ENCODE measurements around the gene FCRL5.
"Not testable (repeated sequence)": the region's sequence is repeated elsewhere in the genome, so short reads cannot be mapped to it uniquely, and the experiment has no call there.

Gene FCRL5

DNA sequence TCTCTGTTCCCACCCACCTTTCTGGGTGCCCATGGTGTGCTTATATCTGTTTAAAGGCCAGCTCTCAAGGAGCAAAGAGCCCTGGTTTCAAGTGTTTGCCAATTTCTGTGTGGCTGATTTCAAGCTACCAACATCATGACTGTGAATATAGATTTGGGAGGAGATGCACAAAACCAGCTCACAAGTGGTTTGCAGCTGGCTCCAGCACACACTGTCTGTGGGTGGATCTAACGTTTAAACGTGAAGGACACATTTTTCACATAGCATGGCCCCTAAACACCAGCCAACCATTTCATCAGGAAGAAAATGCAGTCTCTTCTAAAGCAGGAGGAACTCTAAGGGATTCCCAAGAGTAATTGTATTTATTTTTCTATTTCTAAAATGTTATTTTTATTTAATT is 65.2 kb downstream of the FCRL5 start:
- no peak for DNase-seq

GRCh38 chr1:157486400-157486799 is 65.9 kb downstream of the FCRL5 start:
- not testable (repeated sequence) for DNase-seq

- DNase-seq = no peak
Observed at GRCh38 chr1:157485793-157486192, 66.5 kb downstream of the FCRL5 start.

DNA sequence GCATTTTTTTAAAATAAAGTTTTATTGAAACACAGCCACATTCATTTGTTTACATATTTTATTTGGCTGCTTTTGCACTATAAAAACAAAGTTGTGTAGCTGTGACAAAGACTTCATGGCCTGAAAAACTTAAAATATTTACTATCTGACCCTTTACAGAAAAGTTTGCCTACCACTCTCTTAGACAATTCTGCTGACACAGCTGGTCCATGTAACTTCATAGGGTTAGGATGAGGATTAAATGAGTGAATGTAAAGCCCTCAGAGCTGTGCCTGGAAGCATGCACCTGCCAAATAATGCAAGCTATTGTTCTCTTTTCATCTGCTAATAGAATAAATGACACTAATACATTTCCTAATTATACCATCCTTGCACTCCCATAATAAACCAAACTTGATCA is 67.7 kb downstream of the FCRL5 start:
- no peak for DNase-seq

DNA sequence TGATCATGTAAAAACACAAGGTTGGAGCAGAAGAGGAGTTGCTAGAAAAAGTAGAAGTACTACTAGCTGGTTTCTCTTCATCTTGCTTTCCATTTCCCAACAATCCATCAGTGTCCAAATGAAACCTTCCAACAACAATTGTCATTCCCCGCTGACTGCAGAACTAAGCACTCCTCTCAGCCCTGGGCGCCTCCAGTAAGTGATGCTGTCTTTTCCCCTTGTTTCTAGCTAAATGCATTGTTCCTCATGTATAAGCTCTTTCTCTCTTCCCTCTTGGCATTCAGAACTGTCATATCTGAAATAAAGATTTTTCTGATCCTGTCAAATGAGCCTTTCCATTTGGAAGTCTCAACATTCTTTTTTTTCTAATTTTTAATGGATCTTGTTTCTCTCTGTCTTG is 68.7 kb downstream of the FCRL5 start:
- no peak for DNase-seq

- DNase-seq = no peak
Observed at GRCh38 chr1:157482717-157483116, 69.6 kb downstream of the FCRL5 start.

- DNase-seq = no peak
Observed at GRCh38 chr1:157482174-157482573, 70.1 kb downstream of the FCRL5 start.

- no peak for DNase-seq
Observed at GRCh38 chr1:157478030-157478429, 74.3 kb downstream of the FCRL5 start.

GRCh38 chr1:157477419-157477818 is 74.9 kb downstream of the FCRL5 start:
- DNase-seq = no peak

DNA sequence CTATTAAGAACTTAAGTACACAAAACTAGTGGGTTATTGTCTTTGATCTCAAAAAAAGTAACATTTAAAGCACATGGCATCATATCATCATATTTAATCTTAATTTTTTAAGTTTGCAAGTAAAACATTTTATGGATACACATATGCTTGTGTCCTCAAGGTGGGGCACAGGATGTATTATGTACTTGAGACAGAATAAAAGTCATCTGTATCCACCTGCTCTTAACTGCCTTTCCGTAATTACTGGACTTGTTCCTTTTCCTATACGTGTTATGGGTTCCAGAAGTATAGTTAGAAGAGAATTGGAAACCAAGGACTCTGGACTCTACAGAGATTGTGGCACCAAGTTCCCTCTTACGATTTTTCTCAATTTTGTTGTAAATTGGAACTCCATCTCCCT is 79.4 kb downstream of the FCRL5 start:
- DNase-seq = no peak

DNA sequence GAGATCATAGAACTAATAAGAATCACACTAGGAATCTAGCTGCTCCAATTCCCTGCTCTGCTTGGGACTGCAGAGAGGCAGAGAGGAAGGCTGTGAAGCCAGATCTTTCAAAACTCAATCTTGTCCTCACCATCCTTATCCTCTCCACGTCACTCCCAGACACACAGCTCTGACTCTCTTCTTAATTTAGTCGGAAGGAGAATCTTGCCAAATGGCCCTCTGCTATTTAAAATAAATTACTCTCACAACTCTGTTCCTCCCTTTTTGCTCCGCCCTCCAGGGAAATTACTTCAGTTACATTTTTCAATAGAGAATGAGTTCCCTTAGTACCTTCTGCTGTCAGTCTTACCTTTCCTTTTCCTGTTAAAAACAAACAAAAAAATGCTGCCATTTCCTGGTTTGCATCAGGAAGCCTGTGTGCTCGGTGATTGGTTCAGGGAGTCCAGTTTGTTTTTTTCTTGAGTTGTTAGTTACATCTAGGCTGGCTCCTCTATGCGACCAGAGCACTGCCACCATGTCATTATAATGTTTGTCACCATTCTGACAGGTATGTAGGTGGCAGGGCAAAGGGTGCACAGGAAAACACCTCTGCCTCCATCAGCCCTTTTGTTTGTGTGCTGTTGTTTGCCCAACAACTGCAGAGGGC is 80.1 kb downstream of the FCRL5 start:
- no peak for DNase-seq

DNA sequence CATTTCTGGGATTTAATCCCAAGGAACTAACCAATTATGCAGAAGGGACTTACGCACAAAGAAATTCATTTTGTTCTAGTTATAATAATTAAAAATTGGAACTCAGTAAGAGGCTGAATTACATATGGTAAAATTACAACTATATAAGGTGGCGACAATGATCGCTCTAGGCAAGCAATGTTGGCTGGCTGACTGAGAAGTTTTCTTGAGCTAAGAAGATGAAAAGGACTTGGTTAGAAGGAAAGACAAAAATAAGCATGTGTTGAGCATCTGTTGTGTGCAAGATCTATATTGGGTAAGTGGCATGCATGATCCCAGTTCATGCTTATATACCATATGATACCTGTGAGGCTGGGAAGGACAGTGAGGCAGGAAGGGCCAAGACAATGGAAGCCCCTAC is 80.8 kb downstream of the FCRL5 start:
- no peak for DNase-seq

- no peak for DNase-seq
Observed at GRCh38 chr1:157469752-157470675, 82.3 kb downstream of the FCRL5 start.

DNA sequence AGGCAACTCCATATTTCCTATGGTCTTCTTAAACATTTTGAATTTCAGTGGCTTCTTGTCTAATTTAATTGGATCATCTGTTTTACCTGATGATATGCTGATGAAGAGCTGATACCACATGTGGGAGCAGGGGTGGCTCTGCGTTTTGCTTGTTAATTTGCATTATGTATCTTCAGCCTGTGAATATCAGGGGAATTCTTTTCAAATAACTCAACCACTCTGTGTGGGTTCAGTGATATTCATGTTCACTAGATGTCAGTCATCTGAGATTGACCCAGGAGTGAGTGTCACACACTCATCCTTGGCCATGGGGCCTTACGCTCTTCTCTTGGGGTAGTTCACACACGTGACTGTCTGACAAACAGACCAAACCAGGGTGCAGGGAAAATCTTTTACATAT is 83.0 kb downstream of the FCRL5 start:
- DNase-seq = no peak

DNA sequence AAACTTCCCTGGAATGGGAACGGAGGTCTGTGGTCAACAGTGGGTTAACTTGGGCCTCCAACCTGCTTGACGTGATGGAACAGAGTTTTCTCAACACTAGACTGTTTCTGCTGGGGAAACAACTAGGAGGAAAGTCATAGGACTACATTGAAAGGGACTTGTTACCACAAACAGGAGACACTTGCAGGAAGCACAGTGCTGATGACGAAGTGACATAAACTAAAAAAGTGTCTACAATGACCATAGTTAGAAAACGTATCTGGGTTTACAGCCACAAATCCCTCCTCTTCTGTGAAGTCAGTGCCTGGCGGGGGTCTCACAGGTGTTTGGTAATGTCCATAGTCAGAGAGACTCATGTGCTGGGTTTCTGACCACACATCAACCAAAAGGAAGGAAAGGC is 86.3 kb downstream of the FCRL5 start:
- no peak for DNase-seq
